Heart right ventricle (tissue), 16 donors: ENCODE measurements around the gene OSBPL1A. TPM values are rescaled to one million over a fixed set of nuclear protein-coding genes. Genes with fewer than 3 reads are reported as not detected.
"Not testable (repeated sequence)": the region's sequence is repeated elsewhere in the genome, so short reads cannot be mapped to it uniquely, and the experiment has no call there.

Experiments used
- ATAC-seq, 8 donors: fragments of 200-7000 bp; cut with Tn5 transposase; one replicate each; pipeline ENCODE4 v1.9.1; 2020; ENCODE audit warnings: mild to moderate bottlenecking in 8 of 8, moderate library complexity in 8 of 8, moderate number of reproducible peaks in 1 of 8
- DNase-seq, 2 donors: peaks; one replicate each; pipeline ENCODE4 v3.0.0-alpha.2; 2020
- H3K27ac ChIP-seq, 10 donors: fragments of 200-600 bp; sonication (generic) in 2 of 10; one replicate each; pipeline versions ENCODE4 v1.5.0 to v1.8.0; 2020 to 2022; ENCODE audit warnings: mild to moderate bottlenecking in 3 of 10
- H3K27me3 ChIP-seq, 7 donors: fragments of 200-600 bp; one replicate each; pipeline ENCODE4 v1.8.0; 2021 to 2022; ENCODE audit warnings: mild to moderate bottlenecking in 2 of 7
- H3K36me3 ChIP-seq, 9 donors: fragments of 200-600 bp; sonication (generic) in 1 of 9; one replicate each; pipeline versions ENCODE4 v1.5.0 to v1.8.0; 2020 to 2022; ENCODE audit warnings: mild to moderate bottlenecking in 2 of 9
- H3K4me1 ChIP-seq, 9 donors: fragments of 200-600 bp; sonication (generic) in 1 of 9; one replicate each; pipeline versions ENCODE4 v1.5.0 to v1.8.0; 2020 to 2022; ENCODE audit warnings: mild to moderate bottlenecking in 4 of 9
- H3K4me3 ChIP-seq, 10 donors: fragments of 200-600 bp; sonication (generic) in 2 of 10; one replicate each; pipeline versions ENCODE4 v1.5.0 to v1.8.0; 2020 to 2022; ENCODE audit warnings: mild to moderate bottlenecking in 7 of 10, moderate library complexity in 2 of 10
- H3K9me3 ChIP-seq, 11 donors: fragments of 200-600 bp in 10 of 11; sonication (generic) in 2 of 11; one replicate each; pipeline versions ENCODE4 v1.5.0 to v1.8.0; 2013 to 2022; ENCODE audit warnings: mild to moderate bottlenecking in 2 of 11, control low read depth in 1 of 11, moderate library complexity in 1 of 11
- WGBS, 2 donors: extraction: QIAGEN DNeasy Blood & Tissue Kit; methylation state at CpG; one replicate each; pipeline ENCODE4 v1.1.7; 2013; ENCODE audit warnings: inconsistent platforms in 1 of 2; 5-methylcytosine and 5-hydroxymethylcytosine counted together
- intact Hi-C, 10 donors: fragments of 100-400 bp; cut with DNase I; formaldehyde crosslinking; loops; one replicate each; pipeline versions ENCODE4 v1.11.1 to v1.14.2; 2022
- polyA plus RNA-seq, 2 donors: library from polyadenylated mRNA; stranded (reverse); fragments of 200-250 nt; gene quantifications; one replicate each; pipeline ENCODE4 v1.2.3, GENCODE V29; 2013
- total RNA-seq, 10 donors: library from RNA; stranded (reverse); fragmentation: NEBNext Ultra II Directional in 3 of 10; extraction: Animal tissue kit (Norgen Biotek cat#: 25700) in 3 of 10; gene quantifications; one replicate each; pipeline versions ENCODE4 v1.2.1 to v1.2.4, GENCODE V29; 2021 to 2023
- TF ChIP-seq, protein P1 (sequence below), 9 donors: fragments of 200-600 bp; sonication (generic) in 2 of 9; IDR thresholded peaks; one replicate each; pipeline versions ENCODE4 v1.5.0 to v1.8.0; 2021 to 2022; ENCODE audit warnings: antibody characterized with exemption in 9 of 9, mild to moderate bottlenecking in 5 of 9, moderate library complexity in 1 of 9
- donor health status: Arrhythmogenic right ventricular cardiomyopathy.
- donor health status: ischemic (EF 13 %, LVEDD 7.1; RV severe dilation, severe dysfunction).
- donor health status: healthy with polysubstance abuse.
- donor health status: DM: no; HTN: yes; CAD: no.
- donor health status: DM: no; HTN: no; CAD: no.
- donor health status: ischemic (EF 25% LVEDD 6.9; RV normal size, moderate dysfunction).
- donor health status: ischemic (EF 25% LVEDD 5.7; RV mildly dilated, moderate dysfunction).
- donor health status: healthy.
- donor health status: DM: yes; HTN: yes; CAD: no.
- donor health status: Ischemic cardiomyopathy.
- donor health status: ischemic (EF 35%, LVEDD 5.7; RV mildly dilated, moderate dysfunction).
- donor health status: nonischemic (EF 11% LVEDD 7.7; RV severe dilation, severe dysfunction).
- donor health status: DM: yes; HTN: yes; CAD: no.
- donor health status: PGD.
- donor health status: ischemic (EF 29% LVEDD 5.4; RV normal size, mild dysfunction).
- donor health status: nonischemic (EF 23%, LVEDD 6.1; RV moderate dilation, normal function).

OSBPL1A gene
- total and polyA plus RNA-seq, 12 donors: 26.5 to 85.6 (median 61.0) TPM

DNA sequence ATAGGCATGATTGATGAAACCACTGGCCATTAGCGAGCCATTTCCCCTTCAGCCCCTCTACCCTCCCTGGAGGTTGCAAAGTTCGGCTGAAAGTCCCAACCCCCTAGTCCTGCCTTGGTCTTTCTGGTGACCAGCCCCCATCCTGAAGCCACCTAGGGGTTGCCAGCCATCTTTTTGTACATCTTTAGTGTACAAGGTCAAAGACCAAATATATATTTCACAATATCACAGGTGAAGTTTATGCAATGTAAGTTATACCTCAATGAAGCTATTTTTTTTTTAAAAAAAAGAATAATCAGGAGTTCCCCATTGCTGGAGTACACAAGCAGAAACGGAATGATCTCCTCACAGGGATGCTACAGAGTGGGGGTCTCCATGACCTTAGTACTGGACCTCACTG is 31.3 kb downstream of the OSBPL1A start:
- intact Hi-C loops: loop anchor here in 1 of 10 donors (10.0 kb wide), 1 partner anchor 118 kb away; no protein-coding TSS in a partner anchor

GRCh38 chr18:24364177-24364576 is 33.4 kb downstream of the OSBPL1A start:
- ATAC-seq: no peak
- 96 to 100% methylated on average over 1 of the region's 1 CpG for WGBS, 2 donors
- no peak for DNase-seq
- intact Hi-C loops: loop anchor here in 3 of 10 donors (5.0 to 10.0 kb wide), 4 partner anchors 43 to 363 kb away; no protein-coding TSS in a partner anchor
- H3K9me3 ChIP-seq: no peaks in the 10 kb centered on the region
- H3K27ac ChIP-seq: no peak overlapping the region
- H3K36me3 ChIP-seq: peaks cover 0 to 17% (median 0%) of the 10 kb centered on the region in 9 donors
- TF ChIP-seq, protein P1, sequence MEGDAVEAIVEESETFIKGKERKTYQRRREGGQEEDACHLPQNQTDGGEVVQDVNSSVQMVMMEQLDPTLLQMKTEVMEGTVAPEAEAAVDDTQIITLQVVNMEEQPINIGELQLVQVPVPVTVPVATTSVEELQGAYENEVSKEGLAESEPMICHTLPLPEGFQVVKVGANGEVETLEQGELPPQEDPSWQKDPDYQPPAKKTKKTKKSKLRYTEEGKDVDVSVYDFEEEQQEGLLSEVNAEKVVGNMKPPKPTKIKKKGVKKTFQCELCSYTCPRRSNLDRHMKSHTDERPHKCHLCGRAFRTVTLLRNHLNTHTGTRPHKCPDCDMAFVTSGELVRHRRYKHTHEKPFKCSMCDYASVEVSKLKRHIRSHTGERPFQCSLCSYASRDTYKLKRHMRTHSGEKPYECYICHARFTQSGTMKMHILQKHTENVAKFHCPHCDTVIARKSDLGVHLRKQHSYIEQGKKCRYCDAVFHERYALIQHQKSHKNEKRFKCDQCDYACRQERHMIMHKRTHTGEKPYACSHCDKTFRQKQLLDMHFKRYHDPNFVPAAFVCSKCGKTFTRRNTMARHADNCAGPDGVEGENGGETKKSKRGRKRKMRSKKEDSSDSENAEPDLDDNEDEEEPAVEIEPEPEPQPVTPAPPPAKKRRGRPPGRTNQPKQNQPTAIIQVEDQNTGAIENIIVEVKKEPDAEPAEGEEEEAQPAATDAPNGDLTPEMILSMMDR (IDR thresholded peaks at IDR 0.05): no peak
- no peak overlapping the region for H3K4me3 ChIP-seq
- H3K4me1 ChIP-seq: peaks cover 0 to 5% (median 0%) of the 10 kb centered on the region in 9 donors
- no peaks in the 10 kb centered on the region for H3K27me3 ChIP-seq

More for the DNA sequence above, 31.3 kb downstream of the OSBPL1A start:
- Histone ChIP-seq H3K27me3 (no peaks in the 10 kb centered on the region), H3K9me3 (no peaks in the 10 kb centered on the region), H3K27ac (no peak overlapping the region), H3K4me1 (no peaks in the 10 kb centered on the region), H3K36me3 (peaks cover 0 to 17% (median 0%) of the 10 kb centered on the region in 9 donors), H3K4me3 (no peak overlapping the region)
- TF ChIP-seq, protein P1 (IDR thresholded peaks at IDR 0.05): no peak
- no peak for DNase-seq
- WGBS, 2 donors: 93 to 97% methylated on average over 3 of the region's 3 CpGs
- ATAC-seq: no peak

DNA sequence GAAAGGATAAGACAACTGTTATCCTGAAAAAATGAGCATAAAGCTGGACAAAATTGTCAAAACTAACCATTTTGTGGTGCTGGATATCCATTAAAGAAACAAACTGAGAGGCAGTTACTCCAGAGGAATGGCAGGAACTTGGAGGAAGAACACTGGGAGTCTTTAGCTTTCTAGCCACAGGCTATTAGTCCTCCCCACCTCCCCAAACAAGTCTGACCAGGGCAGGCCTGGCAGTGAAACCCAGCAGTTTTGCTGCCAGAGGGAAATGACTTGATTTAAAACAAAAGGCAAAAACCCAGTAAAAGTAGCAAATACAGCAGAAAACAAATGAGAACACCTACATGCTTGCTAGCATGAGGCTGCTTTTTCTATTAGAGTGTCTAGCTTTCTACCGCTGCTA is 34.9 kb downstream of the OSBPL1A start:
- ATAC-seq: no peak
- intact Hi-C loops: loop anchor here in 3 of 10 donors (5.0 to 10.0 kb wide), 4 partner anchors 45 to 365 kb away; no protein-coding TSS in a partner anchor
- TF ChIP-seq, protein P1 (IDR thresholded peaks at IDR 0.05): no peak

DNA sequence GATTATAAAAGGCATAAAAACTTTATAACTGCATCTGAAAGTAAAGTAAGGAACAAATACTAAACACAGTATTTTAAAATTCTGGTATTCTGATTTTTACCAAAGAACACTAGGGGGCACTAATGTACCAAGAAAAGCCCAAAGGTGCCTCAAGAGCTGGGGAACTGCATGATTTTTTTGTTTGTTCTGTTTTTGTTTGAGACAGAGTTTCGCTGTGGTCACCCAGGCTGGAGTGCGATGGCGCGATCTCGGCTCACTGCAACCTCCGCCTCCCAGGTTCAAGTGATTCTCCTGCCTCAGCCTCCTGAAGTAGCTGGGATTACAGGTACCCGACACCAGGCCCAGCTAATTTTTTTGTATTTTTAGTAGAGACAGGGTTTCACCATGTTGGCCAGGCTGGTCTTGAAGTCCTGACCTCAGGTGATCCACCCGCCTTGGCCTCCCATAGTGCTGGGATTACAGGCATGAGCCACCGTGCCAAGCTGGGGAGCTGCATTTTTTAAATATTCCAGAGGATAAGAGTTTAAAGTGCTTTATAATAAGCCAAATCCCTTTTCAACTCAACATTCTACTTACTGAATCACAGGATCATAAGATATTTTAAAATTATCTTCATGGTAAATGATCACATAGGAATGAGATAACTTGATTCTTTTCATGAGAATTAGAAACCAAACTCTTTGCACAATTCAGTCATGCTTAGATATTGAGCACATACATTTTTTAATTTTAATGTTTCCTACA is 37.7 kb downstream of the OSBPL1A start:
- not testable (repeated sequence) for H3K4me3 ChIP-seq, H3K4me1 ChIP-seq, H3K27me3 ChIP-seq, H3K9me3 ChIP-seq, H3K27ac ChIP-seq, DNase-seq, H3K36me3 ChIP-seq
- TF ChIP-seq, protein P1 (IDR thresholded peaks at IDR 0.05): peak; percentile 51 to 84 (median 67)
- intact Hi-C loops: loop anchor here (1.0 to 10.0 kb wide), 11 partner anchors 47 to 367 kb away; no protein-coding TSS in a partner anchor
- ATAC-seq: peak in 4 of 8 donors; percentile 47 to 73 (median 58)
- WGBS, 2 donors: 36 to 43% methylated on average over 9 of the region's 9 CpGs

More for the DNA sequence above, 34.9 kb downstream of the OSBPL1A start:
- H3K4me3 ChIP-seq: no peak overlapping the region
- no peak overlapping the region for H3K27ac ChIP-seq
- no peaks in the 10 kb centered on the region for H3K9me3 ChIP-seq
- WGBS, 2 donors: 94 to 95% methylated on average over 1 of the region's 1 CpG
- no peak for DNase-seq
- H3K27me3 ChIP-seq: no peaks in the 10 kb centered on the region
- peaks cover 0 to 19% (median 0%) of the 10 kb centered on the region in 9 donors for H3K36me3 ChIP-seq
- H3K4me1 ChIP-seq: peaks cover 0 to 5% (median 0%) of the 10 kb centered on the region in 9 donors
